HCT116 (cell line): ENCODE results near the gene BAIAP2L1.

Experiments
- EZH2 ChIP-seq: fragments of 200-600 bp; sonication (generic); IDR thresholded peaks from 2 replicates; pipeline ENCODE4 v1.6.1; 2017; ENCODE audit warnings: antibody characterized with exemption, mixed run types
- POLR2A ChIP-seq: IDR thresholded peaks from 2 replicates; pipeline ENCODE4 v1.7.0; 2011; ENCODE audit warnings: borderline replicate concordance; ENCODE audit not compliant: insufficient read depth, insufficient read length; ENCODE audit errors: extremely low read depth
- RAD21 ChIP-seq: IDR thresholded peaks from 2 replicates; pipeline ENCODE4 v1.6.1; 2012; ENCODE audit warnings: low read depth, mild to moderate bottlenecking
- SIN3A ChIP-seq: IDR thresholded peaks from 2 replicates; pipeline ENCODE4 v1.6.1; 2012; ENCODE audit warnings: low read depth
- YY1 ChIP-seq: IDR thresholded peaks from 2 replicates; pipeline ENCODE4 v1.6.1; 2011; ENCODE audit warnings: low read length, low read depth, moderate library complexity, mild to moderate bottlenecking; ENCODE audit not compliant: insufficient replicate concordance; ENCODE audit errors: extremely low read depth
- ZNF274 ChIP-seq: fragments of 200-500 bp; sonication (Bioruptor generic); IDR thresholded peaks from 2 replicates; pipeline ENCODE4 v1.6.1; 2014; ENCODE audit warnings: mild to moderate bottlenecking, low read depth, low read length, inconsistent platforms
- TF ChIP-seq, protein P1 (sequence below), 3 experiments: fragments of 200-600 bp in 1 of 3; sonication (generic) in 1 of 3; IDR thresholded peaks in 2 of 3; conservative IDR thresholded peaks in 1 of 3; 2 replicates each; pipeline ENCODE4 v1.5.1; 2012 to 2017; ENCODE audit warnings: low read depth in 2 of 3, low read length in 2 of 3, antibody characterized with exemption in 1 of 3, borderline replicate concordance in 1 of 3, control low read depth in 1 of 3, mild to moderate bottlenecking in 1 of 3, mixed read lengths in 1 of 3, mixed run types in 1 of 3, moderate library complexity in 1 of 3; ENCODE audit not compliant: insufficient read depth in 1 of 3

DNA sequence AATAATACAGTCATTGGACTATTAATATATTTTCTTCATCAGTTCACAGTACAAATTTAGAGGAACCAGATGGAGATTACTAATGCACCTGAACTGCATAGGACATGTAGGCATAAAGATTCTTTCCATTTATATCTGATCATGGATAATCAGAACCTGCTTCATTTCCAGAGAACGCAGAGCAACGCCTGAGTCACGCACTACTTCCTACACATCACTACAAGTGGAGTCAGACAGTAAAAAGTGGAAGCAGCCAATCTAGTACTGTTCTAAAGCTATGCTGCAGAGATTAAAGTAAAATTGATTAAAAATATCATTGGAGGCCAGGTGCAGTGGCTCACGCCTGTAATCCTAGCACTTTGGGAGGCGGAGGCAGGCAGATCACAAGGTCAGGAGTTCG, 76.1 kb downstream of the BAIAP2L1 start:
- TF ChIP-seq RAD21, result no peak
- TF ChIP-seq, protein P1, sequence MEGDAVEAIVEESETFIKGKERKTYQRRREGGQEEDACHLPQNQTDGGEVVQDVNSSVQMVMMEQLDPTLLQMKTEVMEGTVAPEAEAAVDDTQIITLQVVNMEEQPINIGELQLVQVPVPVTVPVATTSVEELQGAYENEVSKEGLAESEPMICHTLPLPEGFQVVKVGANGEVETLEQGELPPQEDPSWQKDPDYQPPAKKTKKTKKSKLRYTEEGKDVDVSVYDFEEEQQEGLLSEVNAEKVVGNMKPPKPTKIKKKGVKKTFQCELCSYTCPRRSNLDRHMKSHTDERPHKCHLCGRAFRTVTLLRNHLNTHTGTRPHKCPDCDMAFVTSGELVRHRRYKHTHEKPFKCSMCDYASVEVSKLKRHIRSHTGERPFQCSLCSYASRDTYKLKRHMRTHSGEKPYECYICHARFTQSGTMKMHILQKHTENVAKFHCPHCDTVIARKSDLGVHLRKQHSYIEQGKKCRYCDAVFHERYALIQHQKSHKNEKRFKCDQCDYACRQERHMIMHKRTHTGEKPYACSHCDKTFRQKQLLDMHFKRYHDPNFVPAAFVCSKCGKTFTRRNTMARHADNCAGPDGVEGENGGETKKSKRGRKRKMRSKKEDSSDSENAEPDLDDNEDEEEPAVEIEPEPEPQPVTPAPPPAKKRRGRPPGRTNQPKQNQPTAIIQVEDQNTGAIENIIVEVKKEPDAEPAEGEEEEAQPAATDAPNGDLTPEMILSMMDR (IDR thresholded peaks at IDR 0.05 in 2 of 3, conservative IDR thresholded peaks at IDR 0.05 in 1 of 3; ENCODE audit: borderline replicate concordance in 1 of 3, insufficient read depth in 1 of 3, low read depth in 2 of 3, low read length in 2 of 3), result no peak
- no peak for TF ChIP-seq SIN3A
- no peak for TF ChIP-seq ZNF274
- no peak for TF ChIP-seq POLR2A
- no peak for TF ChIP-seq EZH2
- TF ChIP-seq YY1, result no peak
